ENCODE results near the gene UNC119. TPM values are rescaled to one million over a fixed set of nuclear protein-coding genes. Genes with fewer than 3 reads are reported as not detected.
"Not testable (repeated sequence)": the region's sequence is repeated elsewhere in the genome, so short reads cannot be mapped to it uniquely, and the experiment has no call there.

UNC119 gene
- total RNA-seq, 1 donor from 2014 or later: 23.0 TPM

GRCh38 chr17:28523186-28523585 lies 29.2 kb downstream of the UNC119 start:
- DNase-seq (ENCODE audit: low spot score): no peak

- DNase-seq (ENCODE audit: low spot score): not testable (repeated sequence)
Observed at GRCh38 chr17:28522281-28522680, 30.1 kb downstream of the UNC119 start.

GRCh38 chr17:28521311-28522085 lies 30.9 kb downstream of the UNC119 start:
- no peak for DNase-seq (ENCODE audit: low spot score)

DNA sequence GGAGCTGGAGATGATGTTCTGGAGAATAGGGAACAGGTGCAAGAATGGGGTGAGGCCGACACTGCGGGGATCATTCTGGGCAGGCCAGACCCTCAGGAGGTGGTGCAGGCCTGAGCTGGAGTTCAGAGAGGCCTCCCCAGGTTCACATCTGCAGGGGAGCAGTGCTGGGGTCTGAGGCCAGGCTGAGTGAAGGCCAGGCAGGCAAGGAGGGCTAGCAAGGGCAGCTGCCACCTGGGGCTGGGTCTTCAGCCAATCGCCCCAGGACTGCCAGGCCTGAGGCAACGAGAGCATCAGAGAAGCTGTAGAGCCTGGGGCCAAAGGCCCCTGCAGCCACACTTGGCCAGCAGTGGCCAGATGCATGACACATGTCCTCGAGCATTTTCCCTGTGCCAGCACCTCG lies 31.7 kb downstream of the UNC119 start:
- no peak for DNase-seq (ENCODE audit: low spot score)

DNA sequence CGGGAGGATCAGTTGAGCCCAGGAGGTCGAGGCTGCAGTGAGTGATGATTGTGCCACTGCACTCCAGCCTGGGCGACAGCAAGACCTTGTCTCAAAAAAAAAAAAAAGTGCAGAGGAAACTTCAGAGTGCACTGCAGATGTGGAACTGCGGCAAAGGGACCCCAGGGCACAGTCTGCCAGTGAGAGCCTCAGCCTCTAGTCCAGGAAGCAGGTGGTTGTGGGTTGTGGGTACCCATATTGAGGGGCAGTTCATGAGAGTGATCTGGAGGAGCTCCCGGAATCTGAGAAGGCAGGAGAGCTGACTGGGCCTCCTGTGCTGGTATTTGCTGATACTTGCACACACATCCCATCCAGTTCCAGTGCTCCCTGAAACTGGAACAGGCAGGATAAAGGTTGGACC lies 33.2 kb downstream of the UNC119 start:
- no peak for DNase-seq (ENCODE audit: low spot score)

- no peak for DNase-seq (ENCODE audit: low spot score)
Observed at GRCh38 chr17:28518578-28518977, 33.8 kb downstream of the UNC119 start.

- no peak for DNase-seq (ENCODE audit: low spot score)
Observed at GRCh38 chr17:28518132-28518531, 34.3 kb downstream of the UNC119 start.

GRCh38 chr17:28515518-28515917 lies 36.9 kb downstream of the UNC119 start:
- DNase-seq (ENCODE audit: low spot score): no peak

DNA sequence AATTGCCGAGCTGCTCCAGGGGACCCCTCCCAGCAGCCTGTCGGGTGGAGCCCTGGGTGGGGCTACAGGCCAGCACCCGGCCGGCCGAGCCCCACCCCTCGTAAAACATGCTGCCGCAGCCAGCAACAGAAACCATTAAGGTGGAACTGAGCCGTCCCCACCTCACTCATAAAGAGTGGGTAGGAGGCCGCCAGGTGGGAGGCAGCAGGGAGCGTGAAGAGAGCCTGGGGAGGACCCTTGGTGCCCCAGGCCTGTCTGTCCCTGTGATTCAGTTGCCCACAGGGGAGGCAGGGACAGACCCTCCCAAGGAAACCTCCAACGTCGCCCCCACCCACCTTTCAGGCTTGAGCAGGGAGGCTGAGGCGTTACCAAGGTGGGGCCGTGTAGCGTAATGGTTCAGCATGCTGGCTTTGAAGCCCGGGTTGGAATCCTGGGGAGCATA lies 37.8 kb downstream of the UNC119 start:
- DNase-seq (ENCODE audit: low spot score): no peak

- no peak for DNase-seq (ENCODE audit: low spot score)
Observed at GRCh38 chr17:28513476-28513875, 38.9 kb downstream of the UNC119 start.

- no peak for DNase-seq (ENCODE audit: low spot score)
Observed at GRCh38 chr17:28511858-28512461, 40.5 kb downstream of the UNC119 start.

DNA sequence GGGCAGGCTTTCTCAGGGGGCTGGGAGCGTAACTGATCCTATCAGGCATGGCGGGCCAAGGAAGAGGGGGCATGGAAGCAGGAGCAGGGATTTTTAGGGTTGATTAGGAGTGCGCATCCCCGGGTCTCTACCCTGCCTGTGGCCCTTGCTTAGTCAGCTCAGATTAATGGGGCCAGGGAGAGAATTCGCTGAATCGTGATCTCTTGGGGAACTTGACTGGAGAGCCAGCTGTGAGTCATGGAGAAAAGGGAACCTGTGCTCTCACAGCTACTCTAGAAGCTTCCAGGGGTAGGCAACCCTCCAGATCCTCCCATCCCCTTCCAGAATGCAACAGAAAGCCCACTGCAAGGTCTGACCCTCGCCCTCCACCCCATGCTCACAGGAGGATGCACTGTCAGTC lies 42.6 kb downstream of the UNC119 start:
- DNase-seq (ENCODE audit: low spot score): no peak

DNA sequence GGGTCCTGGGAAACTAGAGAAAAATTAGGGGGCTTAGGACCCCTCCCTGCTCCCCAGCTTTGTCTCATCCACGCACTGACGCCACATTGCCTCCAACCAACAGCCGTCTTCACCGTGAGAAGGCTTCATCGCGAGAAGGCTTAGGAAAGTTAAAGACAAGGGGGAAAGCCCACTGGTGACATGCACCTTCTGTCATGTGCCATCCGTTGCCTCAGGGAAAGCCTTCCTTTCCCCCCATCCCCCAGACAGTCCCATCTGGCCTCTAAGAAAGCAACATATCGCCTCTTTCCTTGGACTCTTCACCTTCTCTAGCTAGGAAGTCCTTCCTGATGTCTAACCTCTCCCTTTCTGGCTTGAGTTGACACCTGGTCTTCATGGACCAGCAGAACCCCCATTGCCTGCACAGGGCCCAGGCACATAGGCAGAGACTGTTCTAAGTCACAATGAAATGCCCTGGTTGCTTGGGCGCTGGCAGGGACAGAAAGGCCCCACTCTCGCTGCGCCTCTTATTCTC lies 44.2 kb downstream of the UNC119 start:
- DNase-seq (ENCODE audit: low spot score): no peak

- DNase-seq (ENCODE audit: low spot score): no peak
Observed at GRCh38 chr17:28507567-28508203, 44.7 kb downstream of the UNC119 start.

- DNase-seq (ENCODE audit: low spot score): no peak
Observed at GRCh38 chr17:28506763-28507487, 45.5 kb downstream of the UNC119 start.

DNA sequence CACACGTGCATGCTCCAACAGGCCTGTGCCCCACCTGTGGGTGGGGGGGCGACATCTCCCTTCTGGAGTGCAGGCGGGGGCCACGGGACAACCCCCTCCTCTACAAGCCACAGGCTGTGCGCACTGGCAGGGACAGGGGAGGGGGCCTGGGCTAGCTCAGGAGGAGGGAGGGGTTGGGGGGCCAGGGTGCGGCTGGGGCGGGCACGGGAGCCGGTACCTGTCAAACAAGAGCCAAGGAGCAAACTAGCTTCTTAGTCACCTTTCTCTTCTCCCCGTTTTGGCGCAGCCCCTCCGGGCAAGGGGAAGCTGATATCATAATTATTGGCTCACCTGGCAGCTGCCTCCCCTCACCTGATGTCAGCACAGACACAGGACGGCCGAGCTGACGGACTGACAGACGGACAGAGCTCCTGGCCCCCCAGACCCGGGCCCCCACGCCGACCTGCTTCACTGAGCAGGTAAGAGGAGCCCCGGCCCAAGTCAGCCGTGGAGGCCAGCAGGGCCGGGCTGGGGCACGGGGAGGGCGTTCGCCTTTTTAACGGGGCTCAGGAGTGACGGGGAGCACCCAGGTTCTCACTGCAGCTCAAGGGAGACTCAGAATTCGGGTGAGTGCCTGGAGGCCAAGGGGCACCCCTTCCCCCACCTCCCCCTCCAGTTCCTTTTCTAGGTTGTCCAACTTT lies 46.3 kb downstream of the UNC119 start, which contains the start of gene FOXN1:
TSS of gene FOXN1 (plus strand) at position 363 of the 680 bp plus-strand sequence. CDS start 17,622 bp downstream, outside the sequence.
- no peak for DNase-seq (ENCODE audit: low spot score)

DNA sequence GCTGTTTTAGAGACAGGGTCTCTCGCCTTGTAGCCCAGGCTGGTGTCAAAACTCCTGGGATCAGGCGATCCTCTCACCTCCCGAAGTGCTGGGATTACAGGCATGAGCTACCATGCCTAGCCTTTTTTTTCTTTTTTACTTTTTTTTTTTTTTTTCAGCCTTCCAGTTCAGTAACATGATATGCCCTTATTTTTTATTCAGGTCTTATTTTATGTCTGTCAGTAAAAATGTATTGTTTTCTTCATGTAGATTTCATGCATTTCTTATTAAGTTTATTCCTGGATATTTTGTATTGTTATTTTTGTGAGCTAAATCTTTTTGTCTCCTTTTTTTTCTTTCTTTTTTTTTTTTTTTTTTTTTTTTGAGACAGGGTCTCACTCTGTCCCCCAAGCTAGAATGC lies 49.0 kb downstream of the UNC119 start:
- no peak for DNase-seq (ENCODE audit: low spot score)

- no peak for DNase-seq (ENCODE audit: low spot score)
Observed at GRCh38 chr17:28501421-28502284, 50.8 kb downstream of the UNC119 start.

DNA sequence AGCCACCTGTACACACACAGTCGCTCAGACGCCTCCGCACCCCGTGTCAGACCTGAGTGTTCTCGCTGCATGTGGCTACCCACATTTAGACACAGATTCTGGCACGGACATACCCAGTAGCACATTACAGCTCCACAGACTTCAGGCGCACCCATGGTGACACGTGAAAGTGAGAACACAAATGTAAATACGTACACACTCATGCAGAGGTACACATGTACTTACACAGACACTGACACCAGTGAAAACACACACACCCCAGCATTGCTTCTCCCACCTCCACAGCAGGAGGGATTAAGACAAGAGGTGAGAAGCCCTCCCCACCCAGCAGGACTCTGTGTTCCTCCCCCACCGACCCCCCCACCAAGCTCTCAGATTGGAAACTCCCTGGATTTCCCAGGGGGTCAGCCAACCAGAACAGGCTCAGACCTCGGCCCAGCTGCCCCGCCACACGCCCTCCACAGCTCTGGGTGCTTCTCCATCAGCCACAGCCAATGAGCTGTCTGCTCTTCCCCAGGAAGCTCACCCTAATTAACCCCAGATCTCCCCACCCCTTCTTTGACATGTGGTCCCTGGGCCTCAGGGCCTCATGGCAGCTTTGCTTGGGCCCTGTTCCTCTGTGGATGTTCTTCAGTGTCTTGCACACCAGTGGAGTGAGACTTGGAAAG lies 51.6 kb downstream of the UNC119 start:
- no peak for DNase-seq (ENCODE audit: low spot score)

Measured in mesenteric fat pad (tissue), 1 donor.